Thoracic aorta (tissue), 2 donors: ENCODE data around the gene TMEM63B. TPM values are rescaled to one million over a fixed set of nuclear protein-coding genes. Genes with fewer than 3 reads are reported as not detected.

Source experiments
- ATAC-seq: fragments of 150-250 bp; one replicate; pipeline ENCODE4 v1.8.0; 2017; ENCODE audit warnings: low read depth; ENCODE audit not compliant: insufficient number of reproducible peaks, low FRiP score
- DNase-seq: peaks from one replicate; pipeline ENCODE4 v3.0.0-alpha.2; 2020; ENCODE audit warnings: low spot score
- H3K27ac ChIP-seq, 2 donors: fragments of 200-600 bp; sonication (generic); 1 replicate in 1 of 2; 2 replicates in 1 of 2; pipeline ENCODE4 v1.5.1; 2016; ENCODE audit warnings: mild to moderate bottlenecking in 2 of 2, moderate library complexity in 2 of 2
- H3K27me3 ChIP-seq: fragments of 200-600 bp; sonication (generic); replicated peaks from 2 replicates; pipeline ENCODE4 v1.6.0; 2016; ENCODE audit warnings: mild to moderate bottlenecking; ENCODE audit not compliant: insufficient read depth
- H3K36me3 ChIP-seq: fragments of 200-600 bp; sonication (generic); one replicate; pipeline ENCODE4 v1.5.1; 2016
- H3K4me1 ChIP-seq, 2 donors: fragments of 200-600 bp; sonication (generic); 1 replicate in 1 of 2; 2 replicates in 1 of 2; pipeline versions ENCODE4 v1.5.1 to v1.6.0; 2016; ENCODE audit warnings: low read depth in 2 of 2, mild to moderate bottlenecking in 1 of 2; ENCODE audit not compliant: control insufficient read depth in 1 of 2
- H3K4me3 ChIP-seq: fragments of 200-600 bp; sonication (generic); 2 replicates; pipeline ENCODE4 v1.5.1; 2016; ENCODE audit warnings: mild to moderate bottlenecking
- H3K9me3 ChIP-seq: fragments of 200-600 bp; sonication (generic); 2 replicates; pipeline ENCODE4 v1.5.1; 2016
- CTCF ChIP-seq: fragments of 200-600 bp; sonication (generic); IDR thresholded peaks from one replicate; pipeline ENCODE4 v1.5.1; 2019; ENCODE audit warnings: antibody characterized with exemption
- total RNA-seq, 2 donors: library from RNA; depleted of rRNA; stranded (reverse); fragments of >200 nt; gene quantifications; one replicate each; pipeline versions ENCODE4 v1.1.0 to v1.2.3, GENCODE V29; 2016

TMEM63B gene
- total RNA-seq, 2 donors from 2014 or later = 21.9 to 43.4 TPM

- no peaks in the 10 kb centered on the region for H3K27me3 ChIP-seq
- H3K9me3 ChIP-seq = no peaks in the 10 kb centered on the region
- peaks cover 26% of the 10 kb centered on the region for H3K36me3 ChIP-seq
- no peak for ATAC-seq
- no peak overlapping the region for H3K4me3 ChIP-seq
- no peak overlapping the region for H3K27ac ChIP-seq
- H3K4me1 ChIP-seq = peaks cover 0 to 2% of the 10 kb centered on the region in 2 donors
- TF ChIP-seq CTCF = no peak
- DNase-seq = no peak
Measured at GRCh38 chr6:44146685-44147084, 19.3 kb downstream of the TMEM63B start.

- no peak for DNase-seq
- no peak for ATAC-seq
- Histone ChIP-seq H3K4me3 (no peak overlapping the region), H3K36me3 (peaks cover 26% of the 10 kb centered on the region), H3K9me3 (no peaks in the 10 kb centered on the region), H3K27ac (no peak overlapping the region), H3K27me3 (no peaks in the 10 kb centered on the region), H3K4me1 (peaks cover 0 to 3% of the 10 kb centered on the region in 2 donors)
- no peak for TF ChIP-seq CTCF
Measured at GRCh38 chr6:44147256-44147655, 19.9 kb downstream of the TMEM63B start.

GRCh38 chr6:44148306-44148705 is 21.0 kb downstream of the TMEM63B start:
- TF ChIP-seq CTCF = no peak
- peaks cover 26% of the 10 kb centered on the region for H3K36me3 ChIP-seq
- no peak overlapping the region for H3K4me3 ChIP-seq
- DNase-seq (no peak), ATAC-seq (no peak)
- H3K9me3 ChIP-seq = no peaks in the 10 kb centered on the region
- peaks cover 0 to 3% of the 10 kb centered on the region in 2 donors for H3K4me1 ChIP-seq
- no peaks in the 10 kb centered on the region for H3K27me3 ChIP-seq
- H3K27ac ChIP-seq = no peak overlapping the region

GRCh38 chr6:44149369-44150012 is 22.1 kb downstream of the TMEM63B start:
- Histone ChIP-seq H3K27ac (no peak overlapping the region), H3K27me3 (no peaks in the 10 kb centered on the region), H3K36me3 (peaks cover 26% of the 10 kb centered on the region), H3K9me3 (no peaks in the 10 kb centered on the region), H3K4me1 (peaks cover 0 to 3% of the 10 kb centered on the region in 2 donors), H3K4me3 (no peak overlapping the region)
- DNase-seq (no peak), ATAC-seq (no peak)
- no peak for TF ChIP-seq CTCF

- H3K27ac ChIP-seq = no peak overlapping the region
- DNase-seq = no peak
- peaks cover 0 to 3% of the 10 kb centered on the region in 2 donors for H3K4me1 ChIP-seq
- TF ChIP-seq CTCF = no peak
- ATAC-seq = no peak
- H3K9me3 ChIP-seq = no peaks in the 10 kb centered on the region
- H3K36me3 ChIP-seq = peaks cover 24% of the 10 kb centered on the region
- H3K27me3 ChIP-seq = no peaks in the 10 kb centered on the region
- no peak overlapping the region for H3K4me3 ChIP-seq
Measured at GRCh38 chr6:44150317-44150917, 23.1 kb downstream of the TMEM63B start.
